Measurements from ENCODE around the gene KRT15.

Gene KRT15

DNA sequence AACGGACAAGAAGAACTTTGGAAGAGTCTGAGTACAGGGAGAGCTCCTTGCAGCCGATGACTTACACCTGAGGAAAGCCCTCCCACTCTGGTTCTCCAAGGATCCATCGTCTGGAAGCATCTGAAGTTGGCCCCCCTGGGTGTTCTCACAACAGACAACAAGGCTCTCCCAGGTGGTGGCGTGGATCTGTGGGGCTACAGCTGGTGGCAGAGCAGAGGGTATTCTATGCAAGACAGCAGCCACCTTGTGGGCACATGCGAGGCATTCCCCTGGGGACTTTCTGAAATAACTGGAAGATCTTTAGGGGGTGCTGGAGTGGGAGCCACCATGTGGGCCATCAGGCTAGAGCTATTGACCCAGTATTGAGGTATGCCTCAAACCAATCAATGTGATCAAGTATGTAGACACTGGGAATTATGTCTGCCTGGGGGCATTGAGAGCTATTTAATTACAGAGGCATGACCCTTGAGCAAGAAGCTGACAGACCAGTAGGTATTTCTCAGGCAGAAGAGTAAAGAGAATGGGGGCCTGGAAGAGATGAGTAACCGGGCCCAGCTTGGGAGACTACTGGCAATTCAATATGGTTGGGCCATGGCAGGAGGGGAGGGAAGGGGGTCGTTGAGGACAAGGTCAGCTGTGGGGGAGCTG is 16.3 kb upstream of the KRT15 start:
- Histone ChIP-seq H3K9ac (ENCODE audit: low read length) (no peak overlapping the region), H3K4me1 (ENCODE audit: insufficient read depth, low read length, severe bottlenecking) (no peaks in the 10 kb centered on the region), H3K9me3 (ENCODE audit: low read length) (no peaks in the 10 kb centered on the region), H3K9me2 (ENCODE audit: low read depth, low read length) (no peaks in the 10 kb centered on the region), H3K79me2 (ENCODE audit: insufficient read depth, low read length) (no peaks in the 10 kb centered on the region), H3K36me3 (ENCODE audit: insufficient read depth, low read length) (no peaks in the 10 kb centered on the region), H2AFZ (ENCODE audit: low read length) (no peak overlapping the region), H3K4me2 (ENCODE audit: low read length) (no peak overlapping the region), H3K27me3 (ENCODE audit: insufficient read depth, low read length) (peaks cover 6% of the 10 kb centered on the region; the same call in 1 of the 2 replicates), H3K27ac (ENCODE audit: low read depth, low read length, poor library complexity, severe bottlenecking) (no peak overlapping the region), H3F3A (ENCODE audit: insufficient read depth, low read length) (no peaks in the 10 kb centered on the region), H3K4me3 (ENCODE audit: low read depth, low read length, poor library complexity, severe bottlenecking) (no peak overlapping the region), H4K20me1 (ENCODE audit: insufficient read depth, low read length) (no peaks in the 10 kb centered on the region)
- TF ChIP-seq, protein P1, sequence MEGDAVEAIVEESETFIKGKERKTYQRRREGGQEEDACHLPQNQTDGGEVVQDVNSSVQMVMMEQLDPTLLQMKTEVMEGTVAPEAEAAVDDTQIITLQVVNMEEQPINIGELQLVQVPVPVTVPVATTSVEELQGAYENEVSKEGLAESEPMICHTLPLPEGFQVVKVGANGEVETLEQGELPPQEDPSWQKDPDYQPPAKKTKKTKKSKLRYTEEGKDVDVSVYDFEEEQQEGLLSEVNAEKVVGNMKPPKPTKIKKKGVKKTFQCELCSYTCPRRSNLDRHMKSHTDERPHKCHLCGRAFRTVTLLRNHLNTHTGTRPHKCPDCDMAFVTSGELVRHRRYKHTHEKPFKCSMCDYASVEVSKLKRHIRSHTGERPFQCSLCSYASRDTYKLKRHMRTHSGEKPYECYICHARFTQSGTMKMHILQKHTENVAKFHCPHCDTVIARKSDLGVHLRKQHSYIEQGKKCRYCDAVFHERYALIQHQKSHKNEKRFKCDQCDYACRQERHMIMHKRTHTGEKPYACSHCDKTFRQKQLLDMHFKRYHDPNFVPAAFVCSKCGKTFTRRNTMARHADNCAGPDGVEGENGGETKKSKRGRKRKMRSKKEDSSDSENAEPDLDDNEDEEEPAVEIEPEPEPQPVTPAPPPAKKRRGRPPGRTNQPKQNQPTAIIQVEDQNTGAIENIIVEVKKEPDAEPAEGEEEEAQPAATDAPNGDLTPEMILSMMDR (IDR thresholded peaks at IDR 0.05; ENCODE audit: low read length): no peak
- TF ChIP-seq EZH2 (IDR thresholded peaks at IDR 0.05; ENCODE audit: borderline replicate concordance, low read length): no peak

DNA sequence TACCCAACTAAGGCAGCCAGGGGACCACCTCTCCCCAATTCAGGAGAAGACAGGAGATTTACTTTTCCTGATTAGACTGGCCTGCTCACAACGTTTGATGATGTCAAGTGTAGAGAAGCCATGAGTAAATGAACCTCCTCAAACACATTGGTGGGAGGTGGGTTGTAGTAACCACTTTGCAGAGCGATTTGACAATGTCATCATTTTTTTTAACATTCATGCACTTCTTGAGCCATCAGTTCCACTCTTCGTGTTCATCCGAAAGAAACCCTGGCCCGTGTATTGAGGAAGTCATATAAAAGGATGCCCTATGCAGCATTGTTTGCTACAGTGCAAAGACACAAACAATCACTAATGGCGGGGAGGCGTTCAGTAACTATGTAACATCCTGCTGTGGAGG is 14.9 kb upstream of the KRT15 start:
- H3F3A ChIP-seq (ENCODE audit: insufficient read depth, low read length): no peaks in the 10 kb centered on the region
- no peaks in the 10 kb centered on the region for H3K36me3 ChIP-seq (ENCODE audit: insufficient read depth, low read length)
- no peak overlapping the region for H3K4me3 ChIP-seq (ENCODE audit: low read depth, low read length, poor library complexity, severe bottlenecking)
- no peaks in the 10 kb centered on the region for H4K20me1 ChIP-seq (ENCODE audit: insufficient read depth, low read length)
- no peaks in the 10 kb centered on the region for H3K4me1 ChIP-seq (ENCODE audit: insufficient read depth, low read length, severe bottlenecking)
- TF ChIP-seq EZH2 (IDR thresholded peaks at IDR 0.05; ENCODE audit: borderline replicate concordance, low read length): no peak
- TF ChIP-seq, protein P1 (IDR thresholded peaks at IDR 0.05; ENCODE audit: low read length): no peak
- no peaks in the 10 kb centered on the region for H3K79me2 ChIP-seq (ENCODE audit: insufficient read depth, low read length)
- no peak overlapping the region for H3K27ac ChIP-seq (ENCODE audit: low read depth, low read length, poor library complexity, severe bottlenecking)
- H3K4me2 ChIP-seq (ENCODE audit: low read length): no peak overlapping the region
- no peaks in the 10 kb centered on the region for H3K9me3 ChIP-seq (ENCODE audit: low read length)
- H3K9me2 ChIP-seq (ENCODE audit: low read depth, low read length): no peaks in the 10 kb centered on the region
- H2AFZ ChIP-seq (ENCODE audit: low read length): no peak overlapping the region
- H3K9ac ChIP-seq (ENCODE audit: low read length): no peak overlapping the region
- H3K27me3 ChIP-seq (ENCODE audit: insufficient read depth, low read length): peaks cover 6% of the 10 kb centered on the region; the same call in 1 of the 2 replicates

DNA sequence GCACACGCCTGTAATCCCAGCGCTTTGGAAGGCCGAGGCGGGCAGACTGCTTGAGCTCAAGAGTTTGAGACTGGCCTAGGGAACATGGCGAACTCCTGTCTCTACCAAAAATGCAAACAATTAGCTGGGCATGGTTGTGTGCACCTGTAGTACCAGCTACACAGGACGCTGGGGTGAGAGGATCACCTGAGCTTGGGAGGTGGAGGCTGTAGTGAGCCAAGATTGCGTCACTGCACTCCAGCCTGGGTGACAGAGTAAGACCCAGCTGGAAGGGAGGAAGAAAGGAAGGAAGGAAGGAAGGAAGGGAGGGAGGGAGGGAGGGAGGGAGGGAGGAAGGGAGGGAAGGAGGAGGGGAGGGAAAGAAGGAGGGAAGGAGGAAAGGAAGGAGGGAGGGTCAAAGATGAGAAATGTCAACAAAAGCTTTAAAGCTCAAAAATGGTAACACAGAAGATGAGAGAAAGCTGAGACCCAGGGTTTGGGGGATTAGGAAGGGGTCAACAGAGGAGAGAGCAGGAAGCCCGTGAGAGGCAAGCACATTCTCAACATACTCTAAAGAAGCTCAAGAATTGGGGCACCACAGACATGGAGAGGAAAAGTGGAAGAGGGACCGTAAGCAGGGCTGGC is 14.4 kb upstream of the KRT15 start:
- Histone ChIP-seq H3K4me2 (ENCODE audit: low read length) (no peak overlapping the region), H4K20me1 (ENCODE audit: insufficient read depth, low read length) (no peaks in the 10 kb centered on the region), H3K4me3 (ENCODE audit: low read depth, low read length, poor library complexity, severe bottlenecking) (no peak overlapping the region), H3K9ac (ENCODE audit: low read length) (no peak overlapping the region), H3K36me3 (ENCODE audit: insufficient read depth, low read length) (no peaks in the 10 kb centered on the region), H2AFZ (ENCODE audit: low read length) (no peak overlapping the region), H3K9me3 (ENCODE audit: low read length) (no peaks in the 10 kb centered on the region), H3K27me3 (ENCODE audit: insufficient read depth, low read length) (peaks cover 6% of the 10 kb centered on the region; the same call in 1 of the 2 replicates), H3F3A (ENCODE audit: insufficient read depth, low read length) (no peaks in the 10 kb centered on the region), H3K79me2 (ENCODE audit: insufficient read depth, low read length) (no peaks in the 10 kb centered on the region), H3K9me2 (ENCODE audit: low read depth, low read length) (no peaks in the 10 kb centered on the region), H3K4me1 (ENCODE audit: insufficient read depth, low read length, severe bottlenecking) (no peaks in the 10 kb centered on the region), H3K27ac (ENCODE audit: low read depth, low read length, poor library complexity, severe bottlenecking) (no peak overlapping the region)
- no peak for TF ChIP-seq EZH2 (IDR thresholded peaks at IDR 0.05; ENCODE audit: borderline replicate concordance, low read length)
- TF ChIP-seq, protein P1 (IDR thresholded peaks at IDR 0.05; ENCODE audit: low read length): no peak

Data from OCI-LY1 (cell line).